ENCODE measurements around the gene SLC66A2.

Gene SLC66A2

DNA sequence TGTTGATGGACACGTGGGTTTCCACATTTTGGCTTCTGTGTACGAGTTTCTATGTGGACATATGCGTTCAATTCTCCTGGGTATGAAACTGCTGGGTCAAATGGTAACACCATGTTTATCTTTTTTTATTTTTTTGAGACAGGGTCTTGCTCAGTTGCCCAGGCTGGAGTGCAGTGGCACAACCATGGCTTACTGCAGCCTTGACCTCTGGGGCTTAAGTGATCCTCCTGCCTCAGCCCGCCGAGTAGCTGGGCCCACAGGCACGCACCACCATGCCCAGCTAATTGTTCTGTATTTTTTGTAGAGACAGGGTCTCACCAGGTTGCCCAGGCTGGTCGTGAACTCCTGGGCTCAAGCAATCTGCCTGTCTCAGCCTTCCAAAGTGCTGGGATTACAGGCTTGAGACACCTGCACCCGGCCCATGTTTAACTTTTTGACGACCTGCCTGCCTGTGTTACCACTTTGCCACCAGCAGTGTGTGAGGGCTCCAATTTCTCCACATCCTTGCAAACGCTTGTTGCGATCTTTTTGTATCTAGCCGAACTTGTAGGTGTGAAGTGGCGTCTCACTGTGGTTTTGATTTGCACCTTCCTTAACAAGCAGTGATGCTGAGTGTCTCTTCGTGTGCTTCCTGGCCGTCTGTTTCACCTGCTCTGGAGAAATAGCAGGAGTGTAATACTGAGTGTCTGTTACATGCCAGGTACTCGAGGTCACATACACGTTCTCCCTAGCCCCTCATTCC lies 19.9 kb upstream of the SLC66A2 start:
- no peak for DNase-seq (ENCODE audit: low spot score)

GRCh38 chr18:79970419-79971133 lies 19.1 kb upstream of the SLC66A2 start:
- DNase-seq (ENCODE audit: low spot score), result no peak

- DNase-seq (ENCODE audit: low spot score), result no peak
Measured at GRCh38 chr18:79965119-79965902, 13.9 kb upstream of the SLC66A2 start.

GRCh38 chr18:79964330-79965118 lies 13.1 kb upstream of the SLC66A2 start, which contains the start of gene HSBP1L1:
Gene HSBP1L1 (plus strand): TSS chr18:79964643. CDS start chr18:79964736, 93 bp downstream.
- DNase-seq (ENCODE audit: low spot score), result peak; percentile 44

- DNase-seq (ENCODE audit: low spot score), result no peak
Measured at GRCh38 chr18:79963658-79964329, 12.3 kb upstream of the SLC66A2 start.

DNA sequence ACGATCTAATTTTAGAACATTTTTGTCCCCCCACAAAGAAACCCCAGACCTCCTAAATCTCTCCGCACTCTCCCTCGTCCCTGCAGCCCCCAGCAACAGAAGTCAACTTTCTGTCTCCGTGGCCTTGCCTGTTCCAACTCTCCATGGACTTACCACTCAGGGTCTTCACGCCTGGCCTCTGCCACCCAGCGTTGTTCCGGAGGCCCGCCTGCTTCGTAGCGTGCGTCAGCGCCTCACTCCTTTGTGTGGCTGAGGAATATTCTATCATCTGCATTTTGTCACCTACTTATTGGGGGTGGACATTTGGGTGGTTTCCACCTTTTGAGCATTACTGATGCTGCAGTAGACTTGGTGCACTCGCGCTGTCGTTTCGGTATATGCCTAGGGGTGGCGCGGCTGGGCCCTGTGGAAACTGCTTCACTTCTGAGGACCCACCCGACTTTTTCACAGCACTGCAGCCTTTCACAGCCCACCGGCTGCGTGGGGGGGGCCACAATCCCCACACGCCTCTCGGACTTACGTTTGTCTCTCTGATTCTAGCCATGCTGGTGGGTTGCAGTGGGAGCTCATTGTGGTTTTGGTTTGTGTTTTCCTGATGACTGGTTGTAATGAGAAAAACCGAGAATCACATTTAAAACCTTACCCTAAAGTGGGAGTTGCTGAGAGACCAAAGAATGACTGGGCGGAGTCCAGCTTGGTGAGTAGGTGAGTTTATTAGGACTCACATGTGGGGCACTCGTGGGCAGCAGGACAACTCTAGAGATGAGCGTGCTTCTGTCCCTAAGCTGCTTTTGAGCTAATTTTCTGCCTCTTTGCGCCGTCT lies 11.6 kb upstream of the SLC66A2 start:
- peak; percentile 85 for DNase-seq (ENCODE audit: low spot score)

GRCh38 chr18:79962311-79962710 lies 10.9 kb upstream of the SLC66A2 start:
- no peak for DNase-seq (ENCODE audit: low spot score)

DNA sequence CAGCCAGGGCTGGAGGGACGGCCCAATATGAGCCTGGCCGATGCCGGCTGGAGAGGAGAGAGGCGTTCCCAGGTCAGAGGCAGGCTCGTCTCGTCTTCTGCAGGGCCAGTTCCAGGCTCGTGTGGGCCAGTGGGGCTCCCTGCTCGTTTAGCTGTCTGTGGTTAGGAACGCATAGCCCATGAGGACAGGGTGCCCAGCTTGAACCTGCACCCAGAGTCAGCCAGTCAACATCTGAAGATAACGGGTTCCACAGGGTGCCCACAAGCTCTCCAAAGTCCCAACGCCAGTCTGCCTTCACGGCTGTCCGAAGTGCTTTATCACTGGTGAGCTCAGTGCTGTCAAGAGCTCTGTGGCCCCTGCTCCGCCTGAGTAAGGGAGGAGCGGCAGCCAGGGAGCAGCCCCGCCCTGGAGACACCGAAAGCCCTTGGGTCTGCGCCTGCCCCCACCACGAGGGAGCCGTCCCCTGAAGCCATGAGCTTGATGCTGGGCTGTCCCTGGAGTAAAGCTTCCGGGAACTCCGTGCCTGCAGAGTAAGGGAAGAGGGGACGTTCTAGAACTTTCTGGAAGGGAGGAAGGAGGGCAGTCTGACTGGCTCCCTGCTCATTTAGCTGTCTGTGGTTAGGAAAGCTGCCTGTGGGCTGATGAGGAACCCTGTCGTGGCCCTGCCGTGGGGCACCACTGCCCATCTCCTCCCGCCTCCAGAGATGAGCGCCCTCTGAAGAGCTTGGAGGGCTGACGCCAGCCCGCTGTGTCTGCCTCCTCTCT lies 10.3 kb upstream of the SLC66A2 start:
- no peak for DNase-seq (ENCODE audit: low spot score)

GRCh38 chr18:79960921-79961526 lies 9.6 kb upstream of the SLC66A2 start:
- no peak for DNase-seq (ENCODE audit: low spot score)

- DNase-seq (ENCODE audit: low spot score), result peak; percentile 36
Measured at GRCh38 chr18:79960161-79960801, 8.8 kb upstream of the SLC66A2 start.

DNA sequence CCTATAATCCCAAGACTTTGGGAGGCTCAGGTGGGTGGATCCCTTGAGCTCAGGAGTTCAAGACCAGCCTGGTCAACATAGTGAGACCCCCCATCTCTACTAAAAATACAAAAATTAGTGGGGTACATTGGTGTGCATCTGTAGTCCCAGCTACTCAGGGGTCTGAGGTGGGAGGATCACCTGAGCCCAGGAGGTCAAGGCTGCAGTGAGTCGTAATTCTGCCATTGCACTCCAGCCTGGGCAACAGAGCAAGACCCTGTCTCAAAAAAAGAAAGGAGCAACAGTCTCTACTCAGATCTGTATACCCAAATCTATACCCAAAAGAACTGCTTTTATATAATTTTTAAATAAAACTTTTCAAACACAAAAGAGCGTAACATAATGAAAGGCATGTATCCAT lies 7.5 kb upstream of the SLC66A2 start:
- DNase-seq (ENCODE audit: low spot score), result no peak

DNA sequence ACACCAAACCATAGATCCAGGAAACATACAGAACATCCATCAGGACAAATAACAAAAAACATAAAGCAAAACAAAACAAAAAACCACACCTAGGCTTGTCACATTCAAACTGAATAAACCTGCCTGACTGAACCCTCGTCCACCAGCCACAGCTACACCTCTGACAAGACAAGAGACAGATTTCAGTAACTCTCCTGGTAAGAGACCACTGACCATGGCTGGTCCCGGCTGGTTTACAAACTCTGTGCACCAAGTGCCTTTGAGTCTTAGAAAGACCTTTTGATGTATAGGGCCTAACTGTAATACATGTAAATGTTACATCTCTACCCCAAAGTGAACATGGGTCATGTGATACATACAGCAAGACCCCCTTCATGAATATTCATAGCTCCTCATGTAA lies 4.8 kb upstream of the SLC66A2 start:
- DNase-seq (ENCODE audit: low spot score), result no peak

DNA sequence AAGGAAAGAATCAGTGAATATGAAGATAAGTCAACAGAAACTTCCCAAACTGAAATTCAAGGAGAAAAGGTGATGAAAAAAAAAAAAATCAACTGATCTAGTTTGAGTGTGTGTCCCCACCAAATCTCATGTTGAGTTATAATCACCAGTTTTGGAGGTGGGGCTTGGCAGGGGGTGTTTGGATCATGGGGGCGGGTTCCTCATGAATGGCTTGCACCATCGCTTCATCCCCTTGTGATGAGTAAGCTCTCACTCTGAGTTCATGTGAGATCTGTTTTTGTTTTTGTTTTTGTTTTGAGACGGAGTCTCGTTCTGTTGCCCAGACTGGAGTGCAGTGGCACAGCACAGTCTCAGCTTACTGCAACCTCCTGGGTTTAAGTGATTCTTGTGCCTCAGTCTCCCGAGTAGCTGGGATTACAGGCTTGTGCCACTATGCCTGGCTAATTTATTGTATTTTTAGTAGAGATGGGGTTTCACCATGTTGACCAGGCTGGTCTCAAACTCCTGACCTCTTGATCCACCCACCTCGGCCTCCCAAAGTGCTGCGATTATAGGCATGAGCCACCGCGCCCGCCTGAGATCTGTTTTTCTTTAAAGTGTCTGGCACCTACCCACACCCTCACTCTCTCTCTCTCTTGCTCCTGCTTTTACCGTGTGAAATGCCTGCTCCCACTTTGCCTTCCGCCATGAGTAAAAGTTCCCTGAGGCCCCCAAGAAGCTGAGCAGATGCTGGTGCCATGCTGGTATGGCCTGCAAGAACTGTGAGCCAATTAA lies 4.0 kb upstream of the SLC66A2 start:
- DNase-seq (ENCODE audit: low spot score), result peak; percentile 22

DNA sequence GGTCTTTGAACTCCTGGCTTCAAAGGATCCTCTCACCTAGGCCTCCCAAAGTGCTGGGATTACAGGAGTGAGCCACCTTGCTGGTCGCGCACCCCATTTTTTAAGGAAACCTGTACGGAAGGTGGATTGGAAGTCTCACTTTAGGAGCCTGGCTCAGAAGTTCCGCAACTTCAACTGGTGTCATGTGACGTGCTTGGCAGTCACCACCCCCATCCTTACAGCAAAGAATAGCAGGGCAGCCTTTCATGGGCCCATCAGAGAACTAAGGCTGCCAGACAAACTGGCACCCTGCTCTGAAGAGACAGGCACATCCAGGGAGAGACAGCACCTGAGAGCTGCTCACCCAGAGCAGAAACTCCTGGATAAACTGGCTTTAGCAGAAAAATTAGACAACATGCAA lies 3.3 kb upstream of the SLC66A2 start:
- no peak for DNase-seq (ENCODE audit: low spot score)

- no peak for DNase-seq (ENCODE audit: low spot score)
Measured at GRCh38 chr18:79953971-79954651, 2.7 kb upstream of the SLC66A2 start.

DNA sequence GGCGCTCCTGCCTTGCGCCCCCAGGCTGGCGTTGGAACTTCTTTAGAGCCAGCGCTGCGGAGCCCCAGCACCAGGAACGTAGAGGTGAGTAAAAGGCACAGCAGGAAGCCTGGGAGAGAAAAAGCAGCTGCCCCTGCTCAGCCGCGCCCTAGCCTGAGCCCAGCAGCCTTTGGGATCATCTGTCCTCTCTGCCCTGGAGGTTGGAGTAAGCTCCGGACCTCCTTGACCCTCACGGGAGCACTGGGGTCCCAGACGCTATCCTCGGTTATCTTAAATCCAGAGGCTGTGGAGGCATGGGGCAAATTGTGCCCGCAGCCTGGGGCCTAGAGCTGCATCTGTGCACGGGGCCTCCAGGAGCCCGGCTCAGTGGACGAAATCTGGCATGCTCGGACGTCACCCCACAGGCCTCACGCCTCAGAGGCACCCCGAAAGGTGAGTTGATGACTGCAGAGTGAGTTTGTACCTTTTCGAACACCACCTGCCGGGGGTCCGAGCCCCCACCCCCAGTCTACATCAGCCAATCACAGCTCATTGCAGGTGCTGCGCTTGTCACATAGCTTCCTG lies 1.6 kb upstream of the SLC66A2 start:
- no peak for DNase-seq (ENCODE audit: low spot score)

DNA sequence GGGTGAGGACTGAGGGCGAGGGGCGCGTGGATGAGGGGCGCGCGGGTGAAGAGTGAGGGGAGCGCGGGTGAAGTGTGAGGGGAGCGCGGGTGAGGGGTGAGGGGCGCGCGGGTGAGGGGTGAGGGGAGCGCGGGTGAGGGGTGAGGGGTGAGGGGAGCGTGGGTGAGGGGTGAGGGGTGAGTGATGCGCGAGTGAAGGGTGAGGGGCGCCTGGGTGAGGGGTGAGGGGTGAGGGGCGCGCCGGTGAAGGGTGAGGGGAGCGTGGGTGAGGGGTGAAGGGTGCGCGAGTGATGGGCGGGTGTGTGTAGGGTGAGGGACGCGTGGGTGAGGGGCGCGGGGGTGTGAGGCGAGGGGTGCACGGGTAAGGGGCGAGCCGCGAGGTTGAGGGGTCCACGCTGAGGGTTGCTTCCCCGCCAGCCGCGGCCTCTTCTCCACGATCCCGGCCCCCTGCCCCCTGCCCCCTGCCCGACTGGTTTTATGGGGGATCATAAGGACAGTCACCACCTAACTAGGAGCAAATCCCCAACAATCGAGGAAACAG lies 1.1 kb upstream of the SLC66A2 start:
- no peak for DNase-seq (ENCODE audit: low spot score)

All from activated CD4-positive, alpha-beta T cell treated with anti-CD3 and anti-CD28 coated beads, Interleukin-2, Interleukin-4, amounts not matched to agents 100 ng/mL and 50 ng/mL, durations not matched to agents 16 hours and 8 hours (primary cell).